ENCODE measurements around the gene GAB1.

GRCh38 chr4:143406523-143406922 lies 69.8 kb downstream of the GAB1 start:
- TF ChIP-seq CTCF (IDR thresholded peaks at IDR 0.05) (no peak), POLR2A (IDR thresholded peaks at IDR 0.05) (no peak)
